ENCODE data around the gene ATL2. TPM values are rescaled to one million over a fixed set of nuclear protein-coding genes. Genes with fewer than 3 reads are reported as not detected.

The ATL2 gene
- 82.9 and 84.6 TPM in 2 replicates for total RNA-seq (2021; fragmentation: NEBNext Ultra II Directional; extraction: Animal tissue kit (Norgen Biotek cat#: 25700))
- polyA plus RNA-seq (2011; rRNA removed): 38.8 and 66.2 TPM in 2 replicates
- 62.4 TPM for polyA plus RNA-seq (2011; cell fraction: cytosol; rRNA removed)
- polyA plus RNA-seq (2011; cell fraction: nucleus; rRNA removed): 19.6 TPM
- polyA plus RNA-seq (2012, experiment 1 of 2): 46.7 to 77.6 TPM (median 53.6 TPM) in 4 replicates
- polyA plus RNA-seq (2012, experiment 2 of 2): 16.2 TPM
- 42.8 TPM for polyA plus RNA-seq (2013, experiment 1 of 2)
- 44.0 TPM for polyA plus RNA-seq (2013, experiment 2 of 2)
- 47.6 and 59.7 TPM in 2 replicates for polyA minus RNA-seq (2011; rRNA and poly(A)+ RNA removed)
- 70.9 TPM for polyA minus RNA-seq (2011; cell fraction: cytosol; rRNA and poly(A)+ RNA removed)
- 85.2 TPM for polyA minus RNA-seq (2011; cell fraction: nucleus; rRNA and poly(A)+ RNA removed)
- long read RNA-seq, experiment 1, transcript ATL2-201 (13 exons, 2,868 nt): major isoform, 15 of 43 reads
- long read RNA-seq, experiment 1, partial matches to known transcripts: 16 of 43 reads
- long read RNA-seq, experiment 1, other reads (novel, unspliced or antisense): 12 of 43 reads
- long read RNA-seq, experiment 2, transcript ATL2-201 (13 exons, 2,868 nt): major isoform, 16 of 33 reads
- long read RNA-seq, experiment 2, partial matches to known transcripts: 8 of 33 reads
- long read RNA-seq, experiment 2, other reads (novel, unspliced or antisense): 8 of 33 reads

DNA sequence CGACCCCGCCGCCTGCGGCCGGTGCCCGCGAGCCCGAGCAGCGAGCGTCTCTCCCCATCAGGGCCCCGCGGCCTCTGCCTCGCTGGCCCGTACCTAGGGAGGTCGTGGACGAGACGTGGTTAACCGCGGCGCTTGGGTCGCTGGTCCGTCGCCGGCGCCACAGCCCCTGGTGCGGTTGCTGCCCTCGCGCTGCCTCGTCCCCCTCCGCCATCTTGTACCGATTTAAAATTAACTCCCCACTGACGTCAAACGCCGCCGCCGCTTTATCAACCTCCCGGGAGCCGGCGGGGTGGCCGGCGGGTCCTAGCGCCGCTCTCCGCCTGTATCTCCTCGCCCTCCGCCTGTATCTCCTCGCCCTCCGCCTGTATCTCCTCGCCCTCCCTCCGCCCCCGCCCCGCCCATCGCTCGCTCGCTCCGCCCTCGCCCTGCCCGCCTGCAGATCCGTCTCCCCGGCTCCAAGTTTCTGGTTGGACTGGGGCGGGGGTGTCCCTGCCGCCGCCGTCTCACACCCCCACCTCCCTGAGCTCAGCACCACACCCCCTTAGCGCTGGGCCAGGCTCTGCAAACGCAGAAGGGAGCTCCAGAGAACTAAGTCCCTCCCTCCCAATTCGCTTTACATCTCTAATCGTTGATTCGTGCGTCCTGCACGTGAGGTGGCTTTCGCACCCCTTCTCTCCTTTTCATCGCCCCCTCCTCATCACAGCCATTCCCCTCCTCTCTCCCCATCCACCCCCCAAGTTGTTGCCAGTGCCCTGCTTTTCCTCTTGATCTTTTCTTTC, at the start of gene ATL2:
Gene ATL2, minus strand, starts transcription at position 224 of the 779 bp plus-strand sequence. Its CDS starts 13 bp downstream, at position 211.
- no peaks in the 10 kb centered on the region; a peak in 1 of 7 replicates for H3K27me3 ChIP-seq (replicated peaks in 1 of 4; ENCODE audit: control insufficient read depth in 3 of 4, extremely low read depth in 1 of 4, insufficient read depth in 3 of 4, low read length in 3 of 4)
- no peak within 1 kb of the TSS for H4K91ac ChIP-seq (replicated peaks; ENCODE audit: insufficient read length, low read length)
- no peak within 1 kb of the TSS for H3K4ac ChIP-seq (replicated peaks; ENCODE audit: insufficient read length, low read depth, low read length)
- ChIA-PET CTCF (ENCODE audit: partially characterized antibody) (interaction anchor here (0.6 to 4.6 kb wide), 18 partner anchors 12 to 1478 kb away, joined by 3 to 40 read pairs (median 4); no protein-coding TSS in a partner anchor), POLR2A (ENCODE audit: partially characterized antibody) (interaction anchor here (0.7 to 2.5 kb wide), 21 partner anchors 9 to 374 kb away, joined by 3 to 9 read pairs (median 4); partner anchors contain the start of gene SRSF7)
- H4K8ac ChIP-seq (ENCODE audit: extremely low read depth, insufficient read depth, low read length): peak within 1 kb of the TSS; percentile 99; the same call in 1 of the 2 replicates
- peak within 1 kb of the TSS; percentile 75 for H2BK12ac ChIP-seq (ENCODE audit: low read depth, low read length)
- peak within 1 kb of the TSS; percentile 76 to 84 for H3K4me2 ChIP-seq (ENCODE audit: insufficient read depth in 1 of 2, low read depth in 2 of 2, low read length in 2 of 2)
- H3K18ac ChIP-seq (ENCODE audit: extremely low read depth, low read length): peak within 1 kb of the TSS; percentile 99
- peak within 1 kb of the TSS; percentile 98 for H3K56ac ChIP-seq (replicated peaks; ENCODE audit: insufficient read length, low read depth, low read length)
- peaks cover 10 to 23% of the 10 kb centered on the region in 2 experiments for H4K20me1 ChIP-seq (replicated peaks in 1 of 2; ENCODE audit: control insufficient read depth in 1 of 2, insufficient read depth in 2 of 2, low read length in 2 of 2)
- peak within 1 kb of the TSS; percentile 95 for H2BK5ac ChIP-seq (ENCODE audit: low read depth, low read length)
- H3K27ac ChIP-seq (ENCODE audit: low read depth, low read length): peak within 1 kb of the TSS; percentile 96
- no peaks in the 10 kb centered on the region for H3K9me3 ChIP-seq (ENCODE audit: insufficient read depth in 2 of 2, low read depth in 1 of 2, low read length in 1 of 2)
- peaks cover 0 to 4% (median 1%) of the 10 kb centered on the region in 4 experiments; a peak in 2 of 8 replicates for H3K36me3 ChIP-seq (ENCODE audit: control insufficient read depth in 2 of 4, insufficient read depth in 4 of 4, low read length in 3 of 4)
- peak within 1 kb of the TSS; percentile 92 for H4K5ac ChIP-seq (ENCODE audit: insufficient read length, low read depth, low read length)
- peaks cover 0 to 5% (median 4%) of the 10 kb centered on the region in 4 experiments; a peak in 3 of 7 replicates for H3K4me1 ChIP-seq (replicated peaks in 1 of 4; ENCODE audit: control insufficient read depth in 3 of 4, insufficient read depth in 4 of 4, low read length in 3 of 4)
- 0 out of 2 replicates have a peak within 1 kb of the TSS, but pooled peaks have one; percentile 9 for H2AFZ ChIP-seq (ENCODE audit: low read length)
- H2AK5ac ChIP-seq (ENCODE audit: low read depth, low read length): no peak within 1 kb of the TSS
- H3K79me2 ChIP-seq (ENCODE audit: control insufficient read depth in 1 of 2, insufficient read depth in 2 of 2, low read length in 2 of 2): peaks cover 29 to 43% of the 10 kb centered on the region in 2 experiments
- peak within 1 kb of the TSS; percentile 79 to 99 (median 96) for H3K9ac ChIP-seq (replicated peaks in 1 of 4; ENCODE audit: extremely low read depth in 1 of 4, low read depth in 3 of 4, low read length in 3 of 4)
- H3K4me3 ChIP-seq (ENCODE audit: extremely low read depth in 1 of 4, insufficient read depth in 2 of 4, low read depth in 3 of 4, low read length in 4 of 4): peak within 1 kb of the TSS; percentile 68 to 99 (median 96)
- no peak within 1 kb of the TSS for H3K23ac ChIP-seq (ENCODE audit: insufficient read length)
- peaks cover 8% of the 10 kb centered on the region for H3K23me2 ChIP-seq (ENCODE audit: low read depth, low read length)
- no peak within 1 kb of the TSS for H3K14ac ChIP-seq (ENCODE audit: insufficient read length)
- no peak for FAIRE-seq
- 0% methylated on average over 24 of the region's 73 CpGs; no CpG with 5 or more reads in 1 of the 2 experiments for WGBS, 2 experiments (ENCODE audit: extremely low coverage in 1 of 2, insufficient coverage in 1 of 2, insufficient read length in 1 of 2, insufficient replicate concordance in 2 of 2, low coverage in 1 of 2, low lambda C conversion rate in 2 of 2, missing lambda C conversion rate in 1 of 2)
- peak within 1 kb of the TSS; percentile 94; the same call in 1 of the 2 replicates for H2BK20ac ChIP-seq (ENCODE audit: low read length)
- H2BK120ac ChIP-seq (replicated peaks; ENCODE audit: low read depth, low read length): no peak within 1 kb of the TSS
- H3K79me1 ChIP-seq (ENCODE audit: low read depth, low read length): no peaks in the 10 kb centered on the region
- H2BK15ac ChIP-seq (ENCODE audit: low read length): 0 out of 2 replicates have a peak within 1 kb of the TSS, but pooled peaks have one; percentile 12
- peak; percentile 91 to 92 for DNase-seq (ENCODE audit: low read depth in 1 of 2, low spot score in 2 of 2)
- TF ChIP-seq, protein P1, sequence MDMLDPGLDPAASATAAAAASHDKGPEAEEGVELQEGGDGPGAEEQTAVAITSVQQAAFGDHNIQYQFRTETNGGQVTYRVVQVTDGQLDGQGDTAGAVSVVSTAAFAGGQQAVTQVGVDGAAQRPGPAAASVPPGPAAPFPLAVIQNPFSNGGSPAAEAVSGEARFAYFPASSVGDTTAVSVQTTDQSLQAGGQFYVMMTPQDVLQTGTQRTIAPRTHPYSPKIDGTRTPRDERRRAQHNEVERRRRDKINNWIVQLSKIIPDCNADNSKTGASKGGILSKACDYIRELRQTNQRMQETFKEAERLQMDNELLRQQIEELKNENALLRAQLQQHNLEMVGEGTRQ (IDR thresholded peaks at IDR 0.05; ENCODE audit: low read length): peak; percentile 75
- peak; percentile 89 for TF ChIP-seq TBP (IDR thresholded peaks at IDR 0.05; ENCODE audit: low read depth, low read length)
- no peak for TF ChIP-seq TEAD4 (IDR thresholded peaks at IDR 0.05; ENCODE audit: low read depth, low read length)
- peak; percentile 54; the same call in 1 of the 2 replicates for TF ChIP-seq RBBP5 (IDR thresholded peaks at IDR 0.05; ENCODE audit: borderline replicate concordance, low read depth, low read length)
- peak in 1 of 2 experiments; percentile 11; a peak in 1 of 4 replicates for TF ChIP-seq RAD21 (IDR thresholded peaks at IDR 0.05 in 1 of 2, conservative IDR thresholded peaks at IDR 0.05 in 1 of 2; ENCODE audit: low read depth in 2 of 2, low read length in 2 of 2)
- TF ChIP-seq SRF (IDR thresholded peaks at IDR 0.05; ENCODE audit: low read depth, low read length): no peak

Data from H1 (cell line).